ENCODE data around the gene SLC15A2.

DNA sequence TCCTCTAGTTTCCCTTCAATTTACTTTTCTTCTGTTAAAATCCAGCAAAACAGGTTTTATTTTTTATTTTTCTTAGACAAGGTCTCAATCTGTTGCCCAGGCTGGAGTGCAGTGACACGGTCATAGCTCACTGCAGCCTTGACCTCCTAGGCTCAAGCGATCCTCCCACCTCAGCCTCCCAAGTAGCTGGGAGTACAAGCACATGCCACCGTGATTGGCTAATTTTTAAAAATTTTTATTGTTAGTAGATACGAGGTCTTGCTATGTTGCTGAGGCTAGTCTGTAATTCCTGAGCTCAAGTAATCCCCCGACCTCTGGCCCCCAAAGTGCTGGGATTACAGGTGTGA is 86.2 kb downstream of the SLC15A2 start:
- TF ChIP-seq, protein P1, sequence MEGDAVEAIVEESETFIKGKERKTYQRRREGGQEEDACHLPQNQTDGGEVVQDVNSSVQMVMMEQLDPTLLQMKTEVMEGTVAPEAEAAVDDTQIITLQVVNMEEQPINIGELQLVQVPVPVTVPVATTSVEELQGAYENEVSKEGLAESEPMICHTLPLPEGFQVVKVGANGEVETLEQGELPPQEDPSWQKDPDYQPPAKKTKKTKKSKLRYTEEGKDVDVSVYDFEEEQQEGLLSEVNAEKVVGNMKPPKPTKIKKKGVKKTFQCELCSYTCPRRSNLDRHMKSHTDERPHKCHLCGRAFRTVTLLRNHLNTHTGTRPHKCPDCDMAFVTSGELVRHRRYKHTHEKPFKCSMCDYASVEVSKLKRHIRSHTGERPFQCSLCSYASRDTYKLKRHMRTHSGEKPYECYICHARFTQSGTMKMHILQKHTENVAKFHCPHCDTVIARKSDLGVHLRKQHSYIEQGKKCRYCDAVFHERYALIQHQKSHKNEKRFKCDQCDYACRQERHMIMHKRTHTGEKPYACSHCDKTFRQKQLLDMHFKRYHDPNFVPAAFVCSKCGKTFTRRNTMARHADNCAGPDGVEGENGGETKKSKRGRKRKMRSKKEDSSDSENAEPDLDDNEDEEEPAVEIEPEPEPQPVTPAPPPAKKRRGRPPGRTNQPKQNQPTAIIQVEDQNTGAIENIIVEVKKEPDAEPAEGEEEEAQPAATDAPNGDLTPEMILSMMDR (IDR thresholded peaks at IDR 0.05) = no peak
- TF ChIP-seq ZFX (IDR thresholded peaks at IDR 0.05; ENCODE audit: borderline replicate concordance) = no peak

Measured in 22Rv1 (cell line).